ENCODE results near the gene RNF17. TPM values are rescaled to one million over a fixed set of nuclear protein-coding genes. Genes with fewer than 3 reads are reported as not detected.

Gene RNF17
- total RNA-seq, 1 donor from 2014 or later: 0.12 TPM

GRCh38 chr13:24893863-24894262 lies 129.9 kb downstream of the RNF17 start:
- TF ChIP-seq CTCF (conservative IDR thresholded peaks at IDR 0.05): no peak
- Mint-ChIP-seq H3K4me1 (ENCODE audit: unreplicated experiment) (no peaks in the 10 kb centered on the region), H3K36me3 (peaks cover 37% of the 10 kb centered on the region), H3K27ac (peak overlapping the region; percentile 40), H3K9me3 (no peaks in the 10 kb centered on the region), H3K27me3 (no peaks in the 10 kb centered on the region), H3K4me3 (no peak overlapping the region)
- no peak for DNase-seq (ENCODE audit: extremely low spot score, unreplicated experiment)

- Mint-ChIP-seq H3K27me3 (no peaks in the 10 kb centered on the region), H3K36me3 (peaks cover 37% of the 10 kb centered on the region), H3K27ac (peak overlapping the region; percentile 40), H3K4me1 (ENCODE audit: unreplicated experiment) (no peaks in the 10 kb centered on the region), H3K4me3 (no peak overlapping the region), H3K9me3 (no peaks in the 10 kb centered on the region)
- no peak for DNase-seq (ENCODE audit: extremely low spot score, unreplicated experiment)
- TF ChIP-seq CTCF (conservative IDR thresholded peaks at IDR 0.05): no peak
These were observed 130.5 kb downstream of the RNF17 start for GRCh38 chr13:24894277-24894971.

- H3K27ac Mint-ChIP-seq: no peak overlapping the region
- no peak for DNase-seq (ENCODE audit: extremely low spot score, unreplicated experiment)
- H3K27me3 Mint-ChIP-seq: no peaks in the 10 kb centered on the region
- peaks cover 34% of the 10 kb centered on the region for H3K36me3 Mint-ChIP-seq
- no peaks in the 10 kb centered on the region for H3K4me1 Mint-ChIP-seq (ENCODE audit: unreplicated experiment)
- no peak overlapping the region for H3K4me3 Mint-ChIP-seq
- no peak for TF ChIP-seq CTCF (conservative IDR thresholded peaks at IDR 0.05)
- no peaks in the 10 kb centered on the region for H3K9me3 Mint-ChIP-seq
These were observed 131.0 kb downstream of the RNF17 start for GRCh38 chr13:24894972-24895300.

- no peak for DNase-seq (ENCODE audit: extremely low spot score, unreplicated experiment)
- H3K4me1 Mint-ChIP-seq (ENCODE audit: unreplicated experiment): no peaks in the 10 kb centered on the region
- no peak for TF ChIP-seq CTCF (conservative IDR thresholded peaks at IDR 0.05)
- no peak overlapping the region for H3K27ac Mint-ChIP-seq
- no peaks in the 10 kb centered on the region for H3K27me3 Mint-ChIP-seq
- H3K9me3 Mint-ChIP-seq: no peaks in the 10 kb centered on the region
- peaks cover 33% of the 10 kb centered on the region for H3K36me3 Mint-ChIP-seq
- H3K4me3 Mint-ChIP-seq: no peak overlapping the region
These were observed 132.1 kb downstream of the RNF17 start for GRCh38 chr13:24896061-24896460.

- Mint-ChIP-seq H3K36me3 (peaks cover 23% of the 10 kb centered on the region), H3K9me3 (no peaks in the 10 kb centered on the region), H3K27me3 (no peaks in the 10 kb centered on the region), H3K4me1 (ENCODE audit: unreplicated experiment) (no peaks in the 10 kb centered on the region), H3K4me3 (no peak overlapping the region), H3K27ac (no peak overlapping the region)
- no peak for TF ChIP-seq CTCF (conservative IDR thresholded peaks at IDR 0.05)
- no peak for DNase-seq (ENCODE audit: extremely low spot score, unreplicated experiment)
These were observed 133.3 kb downstream of the RNF17 start for GRCh38 chr13:24897293-24897692.

- peaks cover 16% of the 10 kb centered on the region for H3K36me3 Mint-ChIP-seq
- H3K4me1 Mint-ChIP-seq (ENCODE audit: unreplicated experiment): no peaks in the 10 kb centered on the region
- no peak overlapping the region for H3K4me3 Mint-ChIP-seq
- H3K27me3 Mint-ChIP-seq: no peaks in the 10 kb centered on the region
- H3K9me3 Mint-ChIP-seq: no peaks in the 10 kb centered on the region
- DNase-seq (ENCODE audit: extremely low spot score, unreplicated experiment): no peak
- no peak overlapping the region for H3K27ac Mint-ChIP-seq
- TF ChIP-seq CTCF (conservative IDR thresholded peaks at IDR 0.05): no peak
These were observed 135.6 kb downstream of the RNF17 start for GRCh38 chr13:24899601-24900000.

Measured in type B pancreatic cell (in vitro differentiated cells).